ENCODE measurements around the gene IMMP2L. TPM values are rescaled to one million over a fixed set of nuclear protein-coding genes. Genes with fewer than 3 reads are reported as not detected.

IMMP2L gene
- total and polyA plus RNA-seq, 8 donors: 2.5 to 40.8 (median 20.0) TPM; not detected in 1

DNA sequence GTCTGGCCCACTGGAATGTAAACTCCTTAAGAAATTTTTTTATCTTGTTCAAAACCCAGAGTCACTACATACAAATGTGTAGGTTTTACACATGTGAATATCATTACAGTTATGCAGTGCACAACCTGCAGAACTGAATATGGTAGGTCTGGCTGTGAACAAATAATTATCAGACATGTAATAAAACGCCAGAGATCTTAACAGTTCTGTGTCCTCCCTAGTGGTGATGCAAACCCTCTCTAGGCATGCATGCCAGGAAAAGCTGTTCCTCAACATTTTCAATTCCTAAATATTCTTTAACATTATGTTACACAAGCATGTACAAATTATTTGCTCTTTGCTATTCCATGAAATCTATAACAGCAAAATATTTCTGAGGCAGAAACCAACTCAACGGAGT lies 124.6 kb downstream of the IMMP2L start:
- intact Hi-C loops (cut with DNase I; ENCODE audit: low total_unique reads): no loop called here
- Histone ChIP-seq H3K27ac (no peak overlapping the region), H3K4me1 (peaks cover 0 to 11% (median 7%) of the 10 kb centered on the region in 4 donors), H3K4me3 (no peak overlapping the region), H3K9me3 (peaks cover 0 to 17% (median 8%) of the 10 kb centered on the region in 4 donors), H3K36me3 (no peaks in the 10 kb centered on the region), H3K27me3 (no peaks in the 10 kb centered on the region)
- 59 to 88% (median 67%) methylated on average over 2 of the region's 2 CpGs for WGBS, 5 donors
- TF ChIP-seq EP300 (IDR thresholded peaks at IDR 0.05) (no peak), POLR2AphosphoS5 (IDR thresholded peaks at IDR 0.05) (no peak), POLR2A (IDR thresholded peaks at IDR 0.05) (no peak)
- TF ChIP-seq, protein P1, sequence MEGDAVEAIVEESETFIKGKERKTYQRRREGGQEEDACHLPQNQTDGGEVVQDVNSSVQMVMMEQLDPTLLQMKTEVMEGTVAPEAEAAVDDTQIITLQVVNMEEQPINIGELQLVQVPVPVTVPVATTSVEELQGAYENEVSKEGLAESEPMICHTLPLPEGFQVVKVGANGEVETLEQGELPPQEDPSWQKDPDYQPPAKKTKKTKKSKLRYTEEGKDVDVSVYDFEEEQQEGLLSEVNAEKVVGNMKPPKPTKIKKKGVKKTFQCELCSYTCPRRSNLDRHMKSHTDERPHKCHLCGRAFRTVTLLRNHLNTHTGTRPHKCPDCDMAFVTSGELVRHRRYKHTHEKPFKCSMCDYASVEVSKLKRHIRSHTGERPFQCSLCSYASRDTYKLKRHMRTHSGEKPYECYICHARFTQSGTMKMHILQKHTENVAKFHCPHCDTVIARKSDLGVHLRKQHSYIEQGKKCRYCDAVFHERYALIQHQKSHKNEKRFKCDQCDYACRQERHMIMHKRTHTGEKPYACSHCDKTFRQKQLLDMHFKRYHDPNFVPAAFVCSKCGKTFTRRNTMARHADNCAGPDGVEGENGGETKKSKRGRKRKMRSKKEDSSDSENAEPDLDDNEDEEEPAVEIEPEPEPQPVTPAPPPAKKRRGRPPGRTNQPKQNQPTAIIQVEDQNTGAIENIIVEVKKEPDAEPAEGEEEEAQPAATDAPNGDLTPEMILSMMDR (IDR thresholded peaks at IDR 0.05): no peak
- no peak for DNase-seq

DNA sequence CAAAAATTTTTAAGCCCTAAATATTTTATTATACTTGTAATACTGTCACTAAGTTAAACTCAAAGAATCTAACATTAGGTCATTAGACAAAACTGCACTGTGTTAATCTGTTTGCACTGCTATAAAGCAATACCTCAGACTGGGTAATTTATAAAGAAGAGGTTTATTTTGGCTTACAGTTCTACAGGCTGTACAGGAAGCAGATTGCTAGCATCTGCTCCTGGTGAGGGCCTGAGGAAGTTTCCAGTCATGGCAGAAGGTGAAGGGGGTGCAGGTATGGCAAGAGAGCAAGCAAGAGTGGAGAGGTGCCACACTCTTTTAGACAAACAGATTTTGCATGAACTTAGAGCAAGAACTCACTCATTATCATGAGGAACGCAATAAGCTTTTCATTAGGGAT lies 125.7 kb downstream of the IMMP2L start:
- Histone ChIP-seq H3K36me3 (no peaks in the 10 kb centered on the region), H3K4me3 (no peak overlapping the region), H3K27me3 (no peaks in the 10 kb centered on the region), H3K4me1 (peaks cover 0 to 11% (median 7%) of the 10 kb centered on the region in 4 donors), H3K27ac (no peak overlapping the region), H3K9me3 (peaks cover 0 to 17% (median 8%) of the 10 kb centered on the region in 4 donors)
- TF ChIP-seq POLR2AphosphoS5 (IDR thresholded peaks at IDR 0.05) (no peak), POLR2A (IDR thresholded peaks at IDR 0.05) (no peak), EP300 (IDR thresholded peaks at IDR 0.05) (no peak)
- TF ChIP-seq, protein P1 (IDR thresholded peaks at IDR 0.05): no peak
- no peak for DNase-seq
- 96 to 100% (median 100%) methylated on average over 1 of the region's 1 CpG for WGBS, 5 donors
- intact Hi-C loops (cut with DNase I; ENCODE audit: low total_unique reads): no loop called here

DNA sequence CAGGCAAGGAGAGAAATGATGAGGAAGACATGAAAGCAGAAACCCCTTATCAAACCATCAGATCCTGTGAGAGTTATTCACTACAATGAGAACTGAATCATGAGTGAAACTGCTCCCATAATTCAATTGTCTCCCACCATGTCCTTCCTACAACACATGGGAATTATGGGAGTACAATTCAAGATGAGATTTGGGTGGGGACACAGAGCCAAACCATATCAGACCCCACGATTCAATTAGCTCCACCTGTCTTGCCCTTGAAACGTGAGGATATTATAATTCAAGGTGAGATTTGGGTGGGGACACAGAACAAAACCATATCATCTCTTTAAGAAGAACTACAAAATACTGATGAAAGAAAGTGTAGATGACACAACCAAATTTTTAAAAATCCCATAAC lies 128.9 kb downstream of the IMMP2L start:
- intact Hi-C loops (cut with DNase I; ENCODE audit: low total_unique reads): no loop called here
- DNase-seq: no peak
- WGBS, 5 donors: 89 to 95% (median 91%) methylated on average over 2 of the region's 2 CpGs
- no peaks in the 10 kb centered on the region for H3K27me3 ChIP-seq
- H3K9me3 ChIP-seq: peaks cover 0 to 17% (median 8%) of the 10 kb centered on the region in 4 donors
- no peak overlapping the region for H3K4me3 ChIP-seq
- H3K36me3 ChIP-seq: no peaks in the 10 kb centered on the region
- no peak for TF ChIP-seq POLR2AphosphoS5 (IDR thresholded peaks at IDR 0.05)
- TF ChIP-seq, protein P1 (IDR thresholded peaks at IDR 0.05): no peak
- TF ChIP-seq POLR2A (IDR thresholded peaks at IDR 0.05): no peak
- TF ChIP-seq EP300 (IDR thresholded peaks at IDR 0.05): no peak
- H3K27ac ChIP-seq: no peak overlapping the region
- peaks cover 0 to 2% (median 0%) of the 10 kb centered on the region in 4 donors for H3K4me1 ChIP-seq

DNA sequence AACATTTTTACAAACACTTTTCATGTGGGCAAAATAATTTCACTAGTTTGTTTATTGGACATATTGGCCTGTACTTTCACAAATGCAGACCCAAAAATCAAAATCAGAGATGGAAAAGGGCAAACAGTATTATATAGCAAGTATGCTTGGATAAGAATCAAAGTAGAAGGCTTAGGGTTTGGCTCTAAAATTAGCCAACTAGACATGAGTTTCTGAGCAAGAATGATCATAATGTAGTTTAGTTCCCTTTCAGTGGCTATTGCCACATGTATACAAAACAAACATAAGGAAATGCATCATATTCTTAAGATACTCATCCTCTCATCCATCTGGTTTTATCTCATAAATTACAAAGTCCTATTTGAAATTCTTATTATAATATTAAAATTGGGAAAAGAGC lies 132.5 kb downstream of the IMMP2L start:
- H3K4me1 ChIP-seq: no peaks in the 10 kb centered on the region
- H3K4me3 ChIP-seq: no peak overlapping the region
- no peaks in the 10 kb centered on the region for H3K36me3 ChIP-seq
- no peak overlapping the region for H3K27ac ChIP-seq
- H3K27me3 ChIP-seq: no peaks in the 10 kb centered on the region
- H3K9me3 ChIP-seq: peaks cover 0 to 16% (median 5%) of the 10 kb centered on the region in 4 donors
- intact Hi-C loops (cut with DNase I; ENCODE audit: low total_unique reads): no loop called here
- no peak for DNase-seq
- TF ChIP-seq POLR2AphosphoS5 (IDR thresholded peaks at IDR 0.05) (no peak), POLR2A (IDR thresholded peaks at IDR 0.05) (no peak), EP300 (IDR thresholded peaks at IDR 0.05) (no peak)
- TF ChIP-seq, protein P1 (IDR thresholded peaks at IDR 0.05): no peak
